H1 (cell line): Measurements from ENCODE around the gene VRK3. TPM values are rescaled to one million over a fixed set of nuclear protein-coding genes. Genes with fewer than 3 reads are reported as not detected.
"Not testable (repeated sequence)": the region's sequence is repeated elsewhere in the genome, so short reads cannot be mapped to it uniquely, and the experiment has no call there.

Experiments used
- CTCF ChIA-PET: fragments of 300-600 bp; sonication (Branson Sonifier 250); formaldehyde crosslinking; loops from one replicate; lab custom pipeline; 2021; ENCODE audit not compliant: partially characterized antibody; lab: Charles Lee
- POLR2A ChIA-PET: fragments of 300-600 bp; sonication (Branson Sonifier 250); formaldehyde crosslinking; loops from one replicate; lab custom pipeline; 2021; ENCODE audit warnings: inconsistent platforms; ENCODE audit not compliant: partially characterized antibody; lab: Charles Lee
- DNase-seq, 2 experiments: peaks; one replicate each; pipeline versions ENCODE4 v3.0.0 to v3.0.0-alpha.2; 2010 to 2022; ENCODE audit warnings: low spot score in 2 of 2, low read depth in 1 of 2, mixed read lengths in 1 of 2
- FAIRE-seq: peaks from 2 replicates; lab custom pipeline; 2011; peaks lifted over from hg19 to GRCh38; lab: Jason Lieb, UNC
- H2AFZ ChIP-seq: 2 replicates; pipeline ENCODE4 v1.8.1; 2012; ENCODE audit warnings: low read length, inconsistent platforms
- H2AK5ac ChIP-seq: 2 replicates; pipeline ENCODE4 v1.6.1; 2013; ENCODE audit warnings: low read depth, low read length
- H2BK120ac ChIP-seq: replicated peaks from 2 replicates; pipeline ENCODE3; 2013; ENCODE audit warnings: low read depth, low read length, inconsistent platforms
- H2BK12ac ChIP-seq: 2 replicates; pipeline ENCODE4 v1.6.1; 2013; ENCODE audit warnings: low read depth, low read length
- H2BK15ac ChIP-seq: 2 replicates; pipeline ENCODE4 v1.6.1; 2013; ENCODE audit warnings: low read length
- H2BK20ac ChIP-seq: 2 replicates; pipeline ENCODE4 v1.6.1; 2013; ENCODE audit warnings: low read length
- H2BK5ac ChIP-seq: 2 replicates; pipeline ENCODE4 v1.6.1; 2013; ENCODE audit warnings: low read depth, low read length
- H3K14ac ChIP-seq: 2 replicates; pipeline ENCODE4 v1.6.1; 2013; ENCODE audit warnings: inconsistent platforms; ENCODE audit not compliant: insufficient read length
- H3K18ac ChIP-seq: 2 replicates; pipeline ENCODE4 v1.6.1; 2013; ENCODE audit warnings: low read length; ENCODE audit errors: extremely low read depth
- H3K23ac ChIP-seq: 2 replicates; pipeline ENCODE4 v1.6.1; 2013; ENCODE audit warnings: inconsistent platforms; ENCODE audit not compliant: insufficient read length
- H3K23me2 ChIP-seq: 2 replicates; pipeline ENCODE4 v1.6.1; 2013; ENCODE audit warnings: low read depth, low read length
- H3K27ac ChIP-seq: 2 replicates; pipeline ENCODE4 v1.6.1; 2011; ENCODE audit warnings: low read depth, low read length, inconsistent platforms
- H3K27me3 ChIP-seq, 4 experiments: replicated peaks in 1 of 4; 1 replicate in 1 of 4; 2 replicates in 3 of 4; pipeline versions ENCODE4 v1.6.1 to v1.8.1; 2011 to 2013; ENCODE audit warnings: low read length in 3 of 4, mild to moderate bottlenecking in 3 of 4, inconsistent platforms in 2 of 4, mixed read lengths in 2 of 4, moderate library complexity in 1 of 4; ENCODE audit not compliant: control insufficient read depth in 3 of 4, insufficient read depth in 3 of 4; ENCODE audit errors: extremely low read depth in 1 of 4
- H3K36me3 ChIP-seq, 4 experiments: 2 replicates each; pipeline versions ENCODE4 v1.6.1 to v1.8.1; 2011 to 2013; ENCODE audit warnings: mild to moderate bottlenecking in 4 of 4, low read length in 3 of 4, moderate library complexity in 2 of 4, control low read depth in 1 of 4, inconsistent platforms in 1 of 4; ENCODE audit not compliant: insufficient read depth in 4 of 4, control insufficient read depth in 2 of 4
- H3K4ac ChIP-seq: replicated peaks from 2 replicates; pipeline ENCODE3; 2013; ENCODE audit warnings: low read length, low read depth, mixed read lengths, inconsistent platforms; ENCODE audit not compliant: insufficient read length
- H3K4me1 ChIP-seq, 4 experiments: replicated peaks in 1 of 4; 1 replicate in 1 of 4; 2 replicates in 3 of 4; pipeline versions ENCODE4 v1.6.1 to v1.8.1; 2011 to 2013; ENCODE audit warnings: low read length in 3 of 4, inconsistent platforms in 2 of 4, mixed read lengths in 1 of 4; ENCODE audit not compliant: insufficient read depth in 4 of 4, control insufficient read depth in 3 of 4
- H3K4me2 ChIP-seq, 2 experiments: 2 replicates each; pipeline versions ENCODE4 v1.6.1 to v1.8.1; 2011 to 2013; ENCODE audit warnings: low read depth in 2 of 2, low read length in 2 of 2, control low read depth in 1 of 2, inconsistent platforms in 1 of 2, mild to moderate bottlenecking in 1 of 2; ENCODE audit not compliant: insufficient read depth in 1 of 2
- H3K4me3 ChIP-seq, 4 experiments: fragments of 200-600, 300-600 bp in 1 of 4; sonication (generic), shearing (Covaris generic), sonication (Bioruptor Twin) in 1 of 4; 2 replicates each; pipeline versions ENCODE4 v1.5.1 to v1.8.1; 2011 to 2016; ENCODE audit warnings: low read length in 4 of 4, low read depth in 3 of 4, control low read depth in 2 of 4, inconsistent platforms in 2 of 4, mild to moderate bottlenecking in 2 of 4, mixed read lengths in 1 of 4, moderate library complexity in 1 of 4; ENCODE audit not compliant: insufficient read depth in 2 of 4; ENCODE audit errors: extremely low read depth in 1 of 4
- H3K56ac ChIP-seq: replicated peaks from 2 replicates; pipeline ENCODE3; 2013; ENCODE audit warnings: low read depth, mild to moderate bottlenecking, mixed read lengths, low read length, inconsistent platforms; ENCODE audit not compliant: insufficient read length
- H3K79me1 ChIP-seq: 2 replicates; pipeline ENCODE4 v1.6.1; 2013; ENCODE audit warnings: low read depth, low read length, control low read depth
- H3K79me2 ChIP-seq, 2 experiments: 2 replicates each; pipeline versions ENCODE4 v1.6.1 to v1.8.1; 2012 to 2013; ENCODE audit warnings: low read length in 2 of 2, mild to moderate bottlenecking in 2 of 2, inconsistent platforms in 1 of 2; ENCODE audit not compliant: insufficient read depth in 2 of 2, control insufficient read depth in 1 of 2
- H3K9ac ChIP-seq, 4 experiments: replicated peaks in 1 of 4; 1 replicate in 1 of 4; 2 replicates in 3 of 4; pipeline versions ENCODE4 v1.6.1 to v1.8.1; 2011 to 2013; ENCODE audit warnings: low read depth in 3 of 4, low read length in 3 of 4, control low read depth in 2 of 4, mild to moderate bottlenecking in 2 of 4, moderate library complexity in 2 of 4, inconsistent platforms in 1 of 4; ENCODE audit errors: extremely low read depth in 1 of 4
- H3K9me3 ChIP-seq, 2 experiments: 2 replicates each; pipeline versions ENCODE4 v1.6.1 to v1.8.1; 2012 to 2013; ENCODE audit warnings: mild to moderate bottlenecking in 2 of 2, moderate library complexity in 2 of 2, control low read depth in 1 of 2, inconsistent platforms in 1 of 2, low read depth in 1 of 2, low read length in 1 of 2, mixed read lengths in 1 of 2; ENCODE audit not compliant: insufficient read depth in 2 of 2
- H4K20me1 ChIP-seq, 2 experiments: replicated peaks in 1 of 2; 2 replicates each; pipeline versions ENCODE3 to v1.8.1; 2011 to 2013; ENCODE audit warnings: inconsistent platforms in 2 of 2, low read length in 2 of 2, mild to moderate bottlenecking in 1 of 2; ENCODE audit not compliant: insufficient read depth in 2 of 2, control insufficient read depth in 1 of 2
- H4K5ac ChIP-seq: 2 replicates; pipeline ENCODE4 v1.6.1; 2013; ENCODE audit warnings: low read length, low read depth, mixed read lengths, inconsistent platforms; ENCODE audit not compliant: insufficient read length
- H4K8ac ChIP-seq: 2 replicates; pipeline ENCODE4 v1.8.0; 2013; ENCODE audit warnings: mild to moderate bottlenecking, moderate library complexity, low read length, inconsistent platforms; ENCODE audit not compliant: insufficient read depth; ENCODE audit errors: extremely low read depth
- H4K91ac ChIP-seq: replicated peaks from 2 replicates; pipeline ENCODE3; 2013; ENCODE audit warnings: low read length, mixed read lengths, inconsistent platforms; ENCODE audit not compliant: insufficient read length
- WGBS, 2 experiments: shearing (Covaris generic) in 1 of 2; methylation state at CpG; one replicate each; pipeline versions ENCODE4 v1.1.6 to v1.1.7; 2013 to 2015; ENCODE audit warnings: low lambda C conversion rate in 2 of 2, mixed read lengths in 2 of 2, inconsistent platforms in 1 of 2, low coverage in 1 of 2, missing lambda C conversion rate in 1 of 2; ENCODE audit not compliant: insufficient replicate concordance in 2 of 2, insufficient coverage in 1 of 2, insufficient read length in 1 of 2; ENCODE audit errors: extremely low coverage in 1 of 2, missing lambda C conversion rate in 1 of 2; 5-methylcytosine and 5-hydroxymethylcytosine counted together
- polyA plus RNA-seq, 7 experiments: library from polyadenylated mRNA; depleted of rRNA in 3 of 7; stranded (reverse) in 5 of 7; unstranded in 2 of 7; fragments of >200 nt in 5 of 7; fragments of 200-250 nt in 2 of 7; gene quantifications; 1 replicate in 5 of 7; 2 replicates in 1 of 7; 4 replicates in 1 of 7; pipeline versions ENCODE4 v1.2.1 to v1.2.3, GENCODE V29; 2011 to 2013; ENCODE audit warnings: missing spikeins in 2 of 7, mixed read lengths in 2 of 7
- total RNA-seq: library from RNA; stranded (reverse); fragmentation: NEBNext Ultra II Directional; extraction: Animal tissue kit (Norgen Biotek cat#: 25700); gene quantifications from 2 replicates; pipeline ENCODE4 v1.2.1, GENCODE V29; 2021

Gene VRK3
- total and polyA plus RNA-seq, 2 of the 8 experiments (the other 6 are each of a cell fraction or from before 2014, with no cell fraction given): 21.3 to 36.1 TPM

DNA sequence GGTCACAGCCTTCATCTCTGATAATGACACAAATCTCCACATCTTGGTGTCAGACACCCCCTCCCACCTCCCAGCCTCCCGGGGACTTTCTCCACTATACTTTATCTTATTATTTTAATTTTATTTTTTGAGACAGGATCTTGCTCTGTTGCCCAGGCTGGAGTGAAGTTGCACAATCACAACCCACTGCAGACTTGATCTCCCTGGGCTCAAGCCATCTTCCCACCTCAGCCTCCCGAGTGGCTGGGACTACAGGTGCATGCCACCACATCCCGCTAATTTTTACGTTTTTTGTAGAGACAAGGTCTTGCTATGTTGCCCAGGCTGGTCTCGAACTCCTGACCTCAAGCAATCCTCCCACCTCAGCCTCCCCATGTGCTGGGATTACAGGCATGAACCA is 43.2 kb upstream of the VRK3 start:
- POLR2A ChIA-PET, CTCF ChIA-PET, H3K4me1 ChIP-seq: not testable (repeated sequence)

More for the DNA sequence above, 43.2 kb upstream of the VRK3 start:
- 85% methylated on average over 5 of the region's 5 CpGs; no CpG with 5 or more reads in 1 of the 2 experiments for WGBS, 2 experiments
- H3K18ac ChIP-seq, H3K36me3 ChIP-seq, H3K79me1 ChIP-seq, H3K9ac ChIP-seq, H3K27me3 ChIP-seq, H4K20me1 ChIP-seq, FAIRE-seq, H2BK120ac ChIP-seq, DNase-seq, H3K79me2 ChIP-seq, H3K23ac ChIP-seq, H3K4me3 ChIP-seq, H2AFZ ChIP-seq, H4K91ac ChIP-seq, H3K56ac ChIP-seq, H4K8ac ChIP-seq, H2BK15ac ChIP-seq, H2BK5ac ChIP-seq, H3K4ac ChIP-seq, H2BK20ac ChIP-seq, H2AK5ac ChIP-seq, H3K27ac ChIP-seq, H3K23me2 ChIP-seq, H4K5ac ChIP-seq, H3K14ac ChIP-seq, H2BK12ac ChIP-seq, H3K4me2 ChIP-seq: not testable (repeated sequence)
- H3K9me3 ChIP-seq: peaks cover 47 to 80% of the 10 kb centered on the region in 2 experiments
